H1 (cell line): Measurements from ENCODE around the gene BTBD9. TPM values are rescaled to one million over a fixed set of nuclear protein-coding genes. Genes with fewer than 3 reads are reported as not detected.

Source experiments
- CTCF ChIA-PET: fragments of 300-600 bp; sonication (Branson Sonifier 250); formaldehyde crosslinking; loops from one replicate; lab custom pipeline; 2021; ENCODE audit not compliant: partially characterized antibody; lab: Charles Lee
- POLR2A ChIA-PET: fragments of 300-600 bp; sonication (Branson Sonifier 250); formaldehyde crosslinking; loops from one replicate; lab custom pipeline; 2021; ENCODE audit warnings: inconsistent platforms; ENCODE audit not compliant: partially characterized antibody; lab: Charles Lee
- DNase-seq, 2 experiments: peaks; one replicate each; pipeline versions ENCODE4 v3.0.0 to v3.0.0-alpha.2; 2010 to 2022; ENCODE audit warnings: low spot score in 2 of 2, low read depth in 1 of 2, mixed read lengths in 1 of 2
- FAIRE-seq: peaks from 2 replicates; lab custom pipeline; 2011; peaks lifted over from hg19 to GRCh38; lab: Jason Lieb, UNC
- H2AFZ ChIP-seq: 2 replicates; pipeline ENCODE4 v1.8.1; 2012; ENCODE audit warnings: low read length, inconsistent platforms
- H2AK5ac ChIP-seq: 2 replicates; pipeline ENCODE4 v1.6.1; 2013; ENCODE audit warnings: low read depth, low read length
- H2BK120ac ChIP-seq: replicated peaks from 2 replicates; pipeline ENCODE3; 2013; ENCODE audit warnings: low read depth, low read length, inconsistent platforms
- H2BK12ac ChIP-seq: 2 replicates; pipeline ENCODE4 v1.6.1; 2013; ENCODE audit warnings: low read depth, low read length
- H2BK15ac ChIP-seq: 2 replicates; pipeline ENCODE4 v1.6.1; 2013; ENCODE audit warnings: low read length
- H2BK20ac ChIP-seq: 2 replicates; pipeline ENCODE4 v1.6.1; 2013; ENCODE audit warnings: low read length
- H2BK5ac ChIP-seq: 2 replicates; pipeline ENCODE4 v1.6.1; 2013; ENCODE audit warnings: low read depth, low read length
- H3K14ac ChIP-seq: 2 replicates; pipeline ENCODE4 v1.6.1; 2013; ENCODE audit warnings: inconsistent platforms; ENCODE audit not compliant: insufficient read length
- H3K18ac ChIP-seq: 2 replicates; pipeline ENCODE4 v1.6.1; 2013; ENCODE audit warnings: low read length; ENCODE audit errors: extremely low read depth
- H3K23ac ChIP-seq: 2 replicates; pipeline ENCODE4 v1.6.1; 2013; ENCODE audit warnings: inconsistent platforms; ENCODE audit not compliant: insufficient read length
- H3K23me2 ChIP-seq: 2 replicates; pipeline ENCODE4 v1.6.1; 2013; ENCODE audit warnings: low read depth, low read length
- H3K27ac ChIP-seq: 2 replicates; pipeline ENCODE4 v1.6.1; 2011; ENCODE audit warnings: low read depth, low read length, inconsistent platforms
- H3K27me3 ChIP-seq, 4 experiments: replicated peaks in 1 of 4; 1 replicate in 1 of 4; 2 replicates in 3 of 4; pipeline versions ENCODE4 v1.6.1 to v1.8.1; 2011 to 2013; ENCODE audit warnings: low read length in 3 of 4, mild to moderate bottlenecking in 3 of 4, inconsistent platforms in 2 of 4, mixed read lengths in 2 of 4, moderate library complexity in 1 of 4; ENCODE audit not compliant: control insufficient read depth in 3 of 4, insufficient read depth in 3 of 4; ENCODE audit errors: extremely low read depth in 1 of 4
- H3K36me3 ChIP-seq, 4 experiments: 2 replicates each; pipeline versions ENCODE4 v1.6.1 to v1.8.1; 2011 to 2013; ENCODE audit warnings: mild to moderate bottlenecking in 4 of 4, low read length in 3 of 4, moderate library complexity in 2 of 4, control low read depth in 1 of 4, inconsistent platforms in 1 of 4; ENCODE audit not compliant: insufficient read depth in 4 of 4, control insufficient read depth in 2 of 4
- H3K4ac ChIP-seq: replicated peaks from 2 replicates; pipeline ENCODE3; 2013; ENCODE audit warnings: low read length, low read depth, mixed read lengths, inconsistent platforms; ENCODE audit not compliant: insufficient read length
- H3K4me1 ChIP-seq, 4 experiments: replicated peaks in 1 of 4; 1 replicate in 1 of 4; 2 replicates in 3 of 4; pipeline versions ENCODE4 v1.6.1 to v1.8.1; 2011 to 2013; ENCODE audit warnings: low read length in 3 of 4, inconsistent platforms in 2 of 4, mixed read lengths in 1 of 4; ENCODE audit not compliant: insufficient read depth in 4 of 4, control insufficient read depth in 3 of 4
- H3K4me2 ChIP-seq, 2 experiments: 2 replicates each; pipeline versions ENCODE4 v1.6.1 to v1.8.1; 2011 to 2013; ENCODE audit warnings: low read depth in 2 of 2, low read length in 2 of 2, control low read depth in 1 of 2, inconsistent platforms in 1 of 2, mild to moderate bottlenecking in 1 of 2; ENCODE audit not compliant: insufficient read depth in 1 of 2
- H3K4me3 ChIP-seq, 4 experiments: fragments of 200-600, 300-600 bp in 1 of 4; sonication (generic), shearing (Covaris generic), sonication (Bioruptor Twin) in 1 of 4; 2 replicates each; pipeline versions ENCODE4 v1.5.1 to v1.8.1; 2011 to 2016; ENCODE audit warnings: low read length in 4 of 4, low read depth in 3 of 4, control low read depth in 2 of 4, inconsistent platforms in 2 of 4, mild to moderate bottlenecking in 2 of 4, mixed read lengths in 1 of 4, moderate library complexity in 1 of 4; ENCODE audit not compliant: insufficient read depth in 2 of 4; ENCODE audit errors: extremely low read depth in 1 of 4
- H3K56ac ChIP-seq: replicated peaks from 2 replicates; pipeline ENCODE3; 2013; ENCODE audit warnings: low read depth, mild to moderate bottlenecking, mixed read lengths, low read length, inconsistent platforms; ENCODE audit not compliant: insufficient read length
- H3K79me1 ChIP-seq: 2 replicates; pipeline ENCODE4 v1.6.1; 2013; ENCODE audit warnings: low read depth, low read length, control low read depth
- H3K79me2 ChIP-seq, 2 experiments: 2 replicates each; pipeline versions ENCODE4 v1.6.1 to v1.8.1; 2012 to 2013; ENCODE audit warnings: low read length in 2 of 2, mild to moderate bottlenecking in 2 of 2, inconsistent platforms in 1 of 2; ENCODE audit not compliant: insufficient read depth in 2 of 2, control insufficient read depth in 1 of 2
- H3K9ac ChIP-seq, 4 experiments: replicated peaks in 1 of 4; 1 replicate in 1 of 4; 2 replicates in 3 of 4; pipeline versions ENCODE4 v1.6.1 to v1.8.1; 2011 to 2013; ENCODE audit warnings: low read depth in 3 of 4, low read length in 3 of 4, control low read depth in 2 of 4, mild to moderate bottlenecking in 2 of 4, moderate library complexity in 2 of 4, inconsistent platforms in 1 of 4; ENCODE audit errors: extremely low read depth in 1 of 4
- H3K9me3 ChIP-seq, 2 experiments: 2 replicates each; pipeline versions ENCODE4 v1.6.1 to v1.8.1; 2012 to 2013; ENCODE audit warnings: mild to moderate bottlenecking in 2 of 2, moderate library complexity in 2 of 2, control low read depth in 1 of 2, inconsistent platforms in 1 of 2, low read depth in 1 of 2, low read length in 1 of 2, mixed read lengths in 1 of 2; ENCODE audit not compliant: insufficient read depth in 2 of 2
- H4K20me1 ChIP-seq, 2 experiments: replicated peaks in 1 of 2; 2 replicates each; pipeline versions ENCODE3 to v1.8.1; 2011 to 2013; ENCODE audit warnings: inconsistent platforms in 2 of 2, low read length in 2 of 2, mild to moderate bottlenecking in 1 of 2; ENCODE audit not compliant: insufficient read depth in 2 of 2, control insufficient read depth in 1 of 2
- H4K5ac ChIP-seq: 2 replicates; pipeline ENCODE4 v1.6.1; 2013; ENCODE audit warnings: low read length, low read depth, mixed read lengths, inconsistent platforms; ENCODE audit not compliant: insufficient read length
- H4K8ac ChIP-seq: 2 replicates; pipeline ENCODE4 v1.8.0; 2013; ENCODE audit warnings: mild to moderate bottlenecking, moderate library complexity, low read length, inconsistent platforms; ENCODE audit not compliant: insufficient read depth; ENCODE audit errors: extremely low read depth
- H4K91ac ChIP-seq: replicated peaks from 2 replicates; pipeline ENCODE3; 2013; ENCODE audit warnings: low read length, mixed read lengths, inconsistent platforms; ENCODE audit not compliant: insufficient read length
- BRCA1 ChIP-seq: IDR thresholded peaks from 2 replicates; pipeline ENCODE4 v1.6.1; 2012; ENCODE audit warnings: low read depth, low read length, improper control_type of control experiment
- CBX5 ChIP-seq: fragments of 300-800, 300-1000 bp; sonication (generic); IDR thresholded peaks from 2 replicates; pipeline ENCODE4 v1.7.1; 2016; ENCODE audit warnings: antibody characterized with exemption, low read length, low read depth
- CEBPB ChIP-seq: IDR thresholded peaks from 2 replicates; pipeline ENCODE4 v1.6.1; 2012; ENCODE audit warnings: low read depth, low read length
- CTBP2 ChIP-seq: IDR thresholded peaks from 2 replicates; pipeline ENCODE4 v1.7.0; 2011; ENCODE audit warnings: borderline replicate concordance, mild to moderate bottlenecking, moderate library complexity, mixed read lengths, low read length; ENCODE audit not compliant: insufficient read depth, insufficient read length
- CTCF ChIP-seq, 3 experiments: IDR thresholded peaks; 1 replicate in 2 of 3; 2 replicates in 1 of 3; pipeline versions ENCODE4 v1.5.1 to v1.6.1; 2011; ENCODE audit warnings: low read length in 3 of 3, mild to moderate bottlenecking in 3 of 3, inconsistent platforms in 2 of 3, low read depth in 1 of 3, moderate library complexity in 1 of 3; ENCODE audit not compliant: insufficient read depth in 1 of 3; ENCODE audit errors: control extremely low read depth in 1 of 3
- EZH2 ChIP-seq: fragments of 200-600 bp; sonication (generic); IDR thresholded peaks from 2 replicates; pipeline ENCODE4 v1.7.1; 2012; ENCODE audit warnings: low read depth, mild to moderate bottlenecking, moderate library complexity, low read length, inconsistent platforms; ENCODE audit not compliant: severe bottlenecking
- JUN ChIP-seq: IDR thresholded peaks from 2 replicates; pipeline ENCODE4 v1.6.1; 2011; ENCODE audit warnings: low read depth, mild to moderate bottlenecking, improper control_type of control experiment, low read length
- KDM4A ChIP-seq: IDR thresholded peaks from one replicate; pipeline ENCODE4 v1.7.1; 2012; ENCODE audit warnings: low read depth, mild to moderate bottlenecking, moderate library complexity, low read length, inconsistent platforms; ENCODE audit not compliant: severe bottlenecking
- RAD21 ChIP-seq, 2 experiments: IDR thresholded peaks in 1 of 2; conservative IDR thresholded peaks in 1 of 2; 2 replicates each; pipeline ENCODE4 v1.6.1; 2011; ENCODE audit warnings: low read depth in 2 of 2, low read length in 2 of 2, improper control_type of control experiment in 1 of 2, inconsistent platforms in 1 of 2, mild to moderate bottlenecking in 1 of 2, moderate library complexity in 1 of 2
- SP4 ChIP-seq: IDR thresholded peaks from 2 replicates; pipeline ENCODE4 v1.6.1; 2012; ENCODE audit warnings: low read length, inconsistent platforms
- TAF1 ChIP-seq: IDR thresholded peaks from 2 replicates; pipeline ENCODE4 v1.6.1; 2011; ENCODE audit warnings: mild to moderate bottlenecking, low read depth, low read length
- TCF12 ChIP-seq: IDR thresholded peaks from 2 replicates; pipeline ENCODE4 v1.6.1; 2011; ENCODE audit warnings: low read depth, mild to moderate bottlenecking, low read length
- YY1 ChIP-seq: IDR thresholded peaks from 2 replicates; pipeline ENCODE4 v1.6.1; 2011; ENCODE audit warnings: low read depth, mild to moderate bottlenecking, low read length
- polyA plus RNA-seq, 7 experiments: library from polyadenylated mRNA; depleted of rRNA in 3 of 7; stranded (reverse) in 5 of 7; unstranded in 2 of 7; fragments of >200 nt in 5 of 7; fragments of 200-250 nt in 2 of 7; gene quantifications; 1 replicate in 5 of 7; 2 replicates in 1 of 7; 4 replicates in 1 of 7; pipeline versions ENCODE4 v1.2.1 to v1.2.3, GENCODE V29; 2011 to 2013; ENCODE audit warnings: missing spikeins in 2 of 7, mixed read lengths in 2 of 7
- total RNA-seq: library from RNA; stranded (reverse); fragmentation: NEBNext Ultra II Directional; extraction: Animal tissue kit (Norgen Biotek cat#: 25700); gene quantifications from 2 replicates; pipeline ENCODE4 v1.2.1, GENCODE V29; 2021

Gene BTBD9
- total and polyA plus RNA-seq, 2 of the 8 experiments (the other 6 are each of a cell fraction or from before 2014, with no cell fraction given) = 0.92 to 4.1 TPM

GRCh38 chr6:38306931-38307330 is 332.8 kb downstream of the BTBD9 start:
- Histone ChIP-seq H2BK5ac (no peak overlapping the region), H3K14ac (no peak overlapping the region), H3K27me3 (no peaks in the 10 kb centered on the region), H2AFZ (no peak overlapping the region), H3K79me2 (no peaks in the 10 kb centered on the region), H4K8ac (no peak overlapping the region), H4K5ac (no peak overlapping the region), H3K4ac (no peak overlapping the region), H3K79me1 (no peaks in the 10 kb centered on the region), H3K18ac (no peak overlapping the region), H3K36me3 (no peaks in the 10 kb centered on the region), H4K91ac (no peak overlapping the region), H2BK120ac (no peak overlapping the region), H3K4me3 (no peak overlapping the region), H2BK20ac (no peak overlapping the region), H2BK12ac (no peak overlapping the region), H3K4me1 (peaks cover 0 to 3% (median under 1%) of the 10 kb centered on the region in 4 experiments; a peak in 1 of 7 replicates), H3K27ac (no peak overlapping the region), H3K9ac (no peak overlapping the region), H3K9me3 (no peaks in the 10 kb centered on the region), H3K56ac (no peak overlapping the region), H2BK15ac (no peak overlapping the region), H3K23me2 (no peaks in the 10 kb centered on the region), H3K4me2 (no peak overlapping the region), H3K23ac (no peak overlapping the region), H2AK5ac (no peak overlapping the region), H4K20me1 (no peaks in the 10 kb centered on the region)
- FAIRE-seq (no peak), DNase-seq (no peak)
- ChIA-PET POLR2A (no interaction called here), CTCF (interaction anchor here (0.8 to 1.1 kb wide), 2 partner anchors 143 to 187 kb away, joined by 3 to 4 read pairs; no protein-coding TSS in a partner anchor)
- no peak for TF ChIP-seq CBX5
- no peak for TF ChIP-seq KDM4A
- TF ChIP-seq CTBP2 = no peak
- no peak for TF ChIP-seq EZH2
- TF ChIP-seq JUN = no peak
- TF ChIP-seq TAF1 = no peak
- TF ChIP-seq BRCA1 = no peak
- no peak for TF ChIP-seq TCF12
- TF ChIP-seq CTCF (IDR thresholded peaks at IDR 0.05; ENCODE audit: control extremely low read depth in 1 of 3, insufficient read depth in 1 of 3, low read depth in 1 of 3, low read length in 3 of 3) = no peak
- no peak for TF ChIP-seq YY1
- TF ChIP-seq CEBPB = no peak
- TF ChIP-seq SP4 = no peak
- TF ChIP-seq RAD21 (IDR thresholded peaks at IDR 0.05 in 1 of 2, conservative IDR thresholded peaks at IDR 0.05 in 1 of 2; ENCODE audit: low read depth in 2 of 2, low read length in 2 of 2) = no peak
